Common myeloid progenitor, CD34-positive (primary cell): Measurements from ENCODE around the gene TARBP2.
A peak's percentile ranks its signal among the peaks of the same experiment; 100 is the strongest.

Source experiments
- CTCF ChIA-PET: fragments of 350-600 bp; sonication (Branson Sonifier 250); formaldehyde crosslinking; loops from one replicate; lab custom pipeline; 2021; ENCODE audit warnings: antibody characterized with exemption; lab: Charles Lee
- POLR2A ChIA-PET: fragments of 350-600 bp; sonication (Branson Sonifier 250); formaldehyde crosslinking; loops from one replicate; lab custom pipeline; 2021; ENCODE audit warnings: antibody characterized with exemption; lab: Charles Lee
- DNase-seq, 3 donors: peaks; one replicate each; pipeline versions ENCODE4 v3.0.0 to v3.0.0-alpha.2; 2013
- H3K27ac ChIP-seq, 2 experiments: 1 replicate in 1 of 2; 2 replicates in 1 of 2; pipeline ENCODE4 v1.7.0; 2013; ENCODE audit warnings: inconsistent platforms in 2 of 2, low read length in 2 of 2, mild to moderate bottlenecking in 2 of 2, low read depth in 1 of 2, moderate library complexity in 1 of 2; ENCODE audit not compliant: severe bottlenecking in 2 of 2, insufficient read depth in 1 of 2, poor library complexity in 1 of 2
- H3K27me3 ChIP-seq, 5 experiments: replicated peaks in 2 of 5; 1 replicate in 3 of 5; 2 replicates in 2 of 5; pipeline versions ENCODE4 v1.6.1 to v1.7.0; 2013; ENCODE audit warnings: low read length in 4 of 5, mild to moderate bottlenecking in 2 of 5, moderate library complexity in 2 of 5, inconsistent platforms in 1 of 5; ENCODE audit not compliant: insufficient read depth in 5 of 5, control insufficient read depth in 4 of 5
- H3K36me3 ChIP-seq, 4 experiments: 1 replicate in 2 of 4; 2 replicates in 2 of 4; pipeline versions ENCODE4 v1.6.1 to v1.7.0; 2013; ENCODE audit warnings: low read length in 3 of 4, control low read depth in 1 of 4, mild to moderate bottlenecking in 1 of 4; ENCODE audit not compliant: control insufficient read depth in 4 of 4, insufficient read depth in 4 of 4
- H3K4me1 ChIP-seq, 4 experiments: 1 replicate in 3 of 4; 2 replicates in 1 of 4; pipeline versions ENCODE4 v1.6.1 to v1.7.1; 2013; ENCODE audit warnings: low read length in 3 of 4, mild to moderate bottlenecking in 3 of 4, control low read depth in 1 of 4, inconsistent platforms in 1 of 4, moderate library complexity in 1 of 4; ENCODE audit not compliant: control insufficient read depth in 4 of 4, insufficient read depth in 4 of 4; ENCODE audit errors: control extremely low read depth in 1 of 4
- H3K4me3 ChIP-seq, 7 experiments: 1 replicate in 4 of 7; 2 replicates in 3 of 7; pipeline versions ENCODE4 v1.5.1 to v1.7.0; 2013; ENCODE audit warnings: mild to moderate bottlenecking in 7 of 7, low read length in 6 of 7, moderate library complexity in 6 of 7, inconsistent platforms in 2 of 7, low read depth in 2 of 7, control low read depth in 1 of 7; ENCODE audit not compliant: insufficient read depth in 4 of 7, control insufficient read depth in 1 of 7; ENCODE audit errors: extremely low read depth in 1 of 7
- H3K9me3 ChIP-seq, 5 experiments: 1 replicate in 4 of 5; 2 replicates in 1 of 5; pipeline versions ENCODE4 v1.6.1 to v1.7.1; 2013; ENCODE audit warnings: low read length in 4 of 5, mild to moderate bottlenecking in 2 of 5, inconsistent platforms in 1 of 5, low read depth in 1 of 5, moderate library complexity in 1 of 5; ENCODE audit not compliant: control insufficient read depth in 4 of 5, insufficient read depth in 2 of 5; ENCODE audit errors: control extremely low read depth in 1 of 5
- WGBS: methylation state at CpG from one replicate; pipeline ENCODE4 v1.1.5; 2013; ENCODE audit not compliant: insufficient coverage; 5-methylcytosine and 5-hydroxymethylcytosine counted together

TARBP2 gene

DNA sequence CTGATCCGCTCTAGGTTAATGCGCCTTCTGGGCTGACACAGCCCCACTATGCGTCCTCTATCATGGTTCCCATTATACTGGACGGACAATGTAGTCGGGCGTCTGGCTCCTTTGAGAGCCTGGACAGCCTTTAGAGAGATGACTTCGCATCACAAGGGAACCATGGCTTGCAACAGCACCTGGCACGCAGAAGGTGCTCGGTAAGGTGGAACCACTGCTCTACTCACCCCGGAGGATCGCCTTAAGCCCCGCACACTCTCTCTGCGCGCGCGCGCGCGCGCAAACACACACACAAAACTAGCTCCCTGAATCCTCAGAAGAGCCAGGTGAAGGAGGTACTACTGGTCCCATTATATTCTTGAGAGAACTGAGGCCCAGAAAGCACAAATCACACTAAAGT, 8.9 kb upstream of the TARBP2 start:
- H3K27me3 ChIP-seq, result no peaks in the 10 kb centered on the region

GRCh38 chr12:53492830-53493609, 8.1 kb upstream of the TARBP2 start:
- peak; percentile 86 to 91 (median 89) for DNase-seq
- CTCF ChIA-PET, result interaction anchor here (0.9 to 3.6 kb wide), 7 partner anchors 9 to 50 kb away, joined by 3 to 14 read pairs (median 3); no protein-coding TSS in a partner anchor
- peaks cover 8 to 48% (median 26%) of the 10 kb centered on the region in 4 experiments for H3K4me1 ChIP-seq
- H3K27me3 ChIP-seq, result no peaks in the 10 kb centered on the region
- 0% methylated on average over 32 of the region's 52 CpGs for WGBS
- peaks cover 0 to under 1% (median 0%) of the 10 kb centered on the region in 4 experiments for H3K36me3 ChIP-seq
- peak overlapping the region; percentile 58 to 80 for H3K27ac ChIP-seq
- peak overlapping the region; percentile 17 to 84 (median 68) for H3K4me3 ChIP-seq
- POLR2A ChIA-PET, result interaction anchor here (1.3 to 2.0 kb wide), 4 partner anchors 7 to 18 kb away, joined by 3 to 11 read pairs (median 8); partner anchors contain the start of gene TARBP2
- no peaks in the 10 kb centered on the region for H3K9me3 ChIP-seq

More for the DNA sequence above, 8.9 kb upstream of the TARBP2 start:
- CTCF ChIA-PET, result interaction anchor here (0.9 to 3.4 kb wide), 5 partner anchors 9 to 16 kb away, joined by 3 to 14 read pairs (median 3); partner anchors contain the start of gene TARBP2
- Histone ChIP-seq H3K36me3 (peaks cover 3 to 6% (median 5%) of the 10 kb centered on the region in 4 experiments), H3K4me3 (peak overlapping the region in 6 of 7 experiments; percentile 16 to 84 (median 62)), H3K4me1 (peaks cover 8 to 42% (median 26%) of the 10 kb centered on the region in 4 experiments), H3K9me3 (no peaks in the 10 kb centered on the region), H3K27ac (peak overlapping the region; percentile 58 to 80)
- WGBS, result 82% methylated on average over 9 of the region's 20 CpGs
- POLR2A ChIA-PET, result interaction anchor here (0.8 to 2.0 kb wide), 3 partner anchors 8 to 15 kb away, joined by 3 to 11 read pairs (median 6); partner anchors contain the start of gene TARBP2
- no peak for DNase-seq

- DNase-seq, result no peak
- H3K4me3 ChIP-seq, result peak overlapping the region; percentile 17 to 84 (median 68)
- no peaks in the 10 kb centered on the region for H3K9me3 ChIP-seq
- peaks cover 8 to 56% (median 32%) of the 10 kb centered on the region in 4 experiments for H3K4me1 ChIP-seq
- WGBS, result 44% methylated on average over 6 of the region's 11 CpGs
- H3K36me3 ChIP-seq, result no peaks in the 10 kb centered on the region
- H3K27me3 ChIP-seq, result no peaks in the 10 kb centered on the region
- peak overlapping the region; percentile 19 to 69 for H3K27ac ChIP-seq
- ChIA-PET CTCF (interaction anchor here (0.6 to 3.6 kb wide), 7 partner anchors 10 to 197 kb away, joined by 3 to 14 read pairs (median 6); no protein-coding TSS in a partner anchor), POLR2A (interaction anchor here (1.3 to 1.9 kb wide), 3 partner anchors 11 to 19 kb away, joined by 3 to 9 read pairs (median 6); no protein-coding TSS in a partner anchor)
Observed at GRCh38 chr12:53493610-53494391, 7.3 kb upstream of the TARBP2 start.

GRCh38 chr12:53495903-53496751, 5.0 kb upstream of the TARBP2 start:
- Histone ChIP-seq H3K36me3 (no peaks in the 10 kb centered on the region), H3K9me3 (no peaks in the 10 kb centered on the region), H3K4me1 (peaks cover 13 to 71% (median 46%) of the 10 kb centered on the region in 4 experiments), H3K27me3 (no peaks in the 10 kb centered on the region), H3K27ac (no peak overlapping the region), H3K4me3 (peak overlapping the region in 1 of 7 experiments; percentile 1)
- WGBS, result 50% methylated on average over 1 of the region's 5 CpGs
- peak in 1 of 3 donors; percentile 53 for DNase-seq
- CTCF ChIA-PET, result interaction anchor here (0.9 to 3.6 kb wide), 4 partner anchors 12 to 117 kb away, joined by 3 to 9 read pairs (median 6); partner anchors contain the start of gene NPFF
- POLR2A ChIA-PET, result no interaction called here

GRCh38 chr12:53496752-53497032, 4.4 kb upstream of the TARBP2 start:
- Histone ChIP-seq H3K27me3 (no peaks in the 10 kb centered on the region), H3K4me3 (peak overlapping the region in 1 of 7 experiments; percentile 1), H3K36me3 (no peaks in the 10 kb centered on the region), H3K9me3 (no peaks in the 10 kb centered on the region), H3K27ac (no peak overlapping the region), H3K4me1 (peaks cover 13 to 76% (median 51%) of the 10 kb centered on the region in 4 experiments)
- CTCF ChIA-PET, result interaction anchor here (0.9 to 3.6 kb wide), 3 partner anchors 11 to 118 kb away, joined by 3 to 9 read pairs (median 9); partner anchors contain the start of gene NPFF
- DNase-seq, result no peak
- POLR2A ChIA-PET, result no interaction called here
- WGBS, result no CpG with 5 or more reads among the region's 1 CpG

GRCh38 chr12:53497461-53497860, 3.6 kb upstream of the TARBP2 start:
- no peaks in the 10 kb centered on the region for H3K9me3 ChIP-seq
- H3K4me3 ChIP-seq, result no peak overlapping the region
- CTCF ChIA-PET, result interaction anchor here (2.2 to 2.5 kb wide), 2 partner anchors 10 to 15 kb away, joined by 9 to 10 read pairs; partner anchors contain the start of gene NPFF
- H3K4me1 ChIP-seq, result peaks cover 13 to 76% (median 52%) of the 10 kb centered on the region in 4 experiments
- POLR2A ChIA-PET, result no interaction called here
- no peak overlapping the region for H3K27ac ChIP-seq
- no peak for DNase-seq
- no peaks in the 10 kb centered on the region for H3K27me3 ChIP-seq
- no peaks in the 10 kb centered on the region for H3K36me3 ChIP-seq
- WGBS, result 100% methylated on average over 2 of the region's 3 CpGs
